Peyer's patch (tissue), 4 donors: ENCODE data around the gene LCP2. TPM values are rescaled to one million over a fixed set of nuclear protein-coding genes. Genes with fewer than 3 reads are reported as not detected.

Source experiments
- DNase-seq, 3 donors: peaks; one replicate each; pipeline ENCODE4 v3.0.0-alpha.2; 2017 to 2019
- H3K27ac ChIP-seq, 4 donors: fragments of 200-600 bp; sonication (generic); one replicate each; pipeline ENCODE4 v1.5.1; 2016 to 2019
- H3K27me3 ChIP-seq, 2 donors: fragments of 200-600 bp; sonication (generic); one replicate each; pipeline ENCODE4 v1.5.1; 2019
- H3K36me3 ChIP-seq, 3 donors: fragments of 200-600 bp; sonication (generic); one replicate each; pipeline ENCODE4 v1.5.1; 2016 to 2019
- H3K4me1 ChIP-seq, 4 donors: fragments of 200-600 bp; sonication (generic); one replicate each; pipeline ENCODE4 v1.5.1; 2016 to 2019
- H3K4me3 ChIP-seq, 4 donors: fragments of 200-600 bp; sonication (generic); 1 replicate in 3 of 4; 2 replicates in 1 of 4; pipeline ENCODE4 v1.5.1; 2016 to 2019; ENCODE audit warnings: mild to moderate bottlenecking in 1 of 4
- H3K9me3 ChIP-seq, 4 donors: fragments of 200-600 bp; sonication (generic); one replicate each; pipeline ENCODE4 v1.5.1; 2016 to 2019; ENCODE audit warnings: mild to moderate bottlenecking in 1 of 4
- POLR2A ChIP-seq, 2 donors: fragments of 450-650 bp; IDR thresholded peaks; one replicate each; pipeline ENCODE4 v1.5.1; 2017; ENCODE audit warnings: antibody characterized with exemption in 2 of 2, mild to moderate bottlenecking in 2 of 2, moderate library complexity in 2 of 2
- total RNA-seq, 4 donors: library from RNA; depleted of rRNA; stranded (reverse); fragments of >200 nt; gene quantifications; one replicate each; pipeline ENCODE4 v1.1.0, GENCODE V29; 2016
- TF ChIP-seq, protein P1 (sequence below), 6 experiments: fragments of 450-650 bp in 4 of 6; fragments of 200-600 bp in 2 of 6; sonication (generic) in 1 of 6; IDR thresholded peaks; one replicate each; pipeline ENCODE4 v1.5.1; 2017 to 2019; ENCODE audit warnings: antibody characterized with exemption in 6 of 6, mild to moderate bottlenecking in 3 of 6, moderate library complexity in 1 of 6

Gene LCP2
- total RNA-seq, 4 donors from 2014 or later = 27.1 to 139 (median 33.9) TPM

GRCh38 chr5:170289764-170290163 lies 7.8 kb downstream of the LCP2 start:
- no peak for DNase-seq
- H3K4me3 ChIP-seq = no peak overlapping the region
- no peaks in the 10 kb centered on the region for H3K27me3 ChIP-seq
- TF ChIP-seq, protein P1, sequence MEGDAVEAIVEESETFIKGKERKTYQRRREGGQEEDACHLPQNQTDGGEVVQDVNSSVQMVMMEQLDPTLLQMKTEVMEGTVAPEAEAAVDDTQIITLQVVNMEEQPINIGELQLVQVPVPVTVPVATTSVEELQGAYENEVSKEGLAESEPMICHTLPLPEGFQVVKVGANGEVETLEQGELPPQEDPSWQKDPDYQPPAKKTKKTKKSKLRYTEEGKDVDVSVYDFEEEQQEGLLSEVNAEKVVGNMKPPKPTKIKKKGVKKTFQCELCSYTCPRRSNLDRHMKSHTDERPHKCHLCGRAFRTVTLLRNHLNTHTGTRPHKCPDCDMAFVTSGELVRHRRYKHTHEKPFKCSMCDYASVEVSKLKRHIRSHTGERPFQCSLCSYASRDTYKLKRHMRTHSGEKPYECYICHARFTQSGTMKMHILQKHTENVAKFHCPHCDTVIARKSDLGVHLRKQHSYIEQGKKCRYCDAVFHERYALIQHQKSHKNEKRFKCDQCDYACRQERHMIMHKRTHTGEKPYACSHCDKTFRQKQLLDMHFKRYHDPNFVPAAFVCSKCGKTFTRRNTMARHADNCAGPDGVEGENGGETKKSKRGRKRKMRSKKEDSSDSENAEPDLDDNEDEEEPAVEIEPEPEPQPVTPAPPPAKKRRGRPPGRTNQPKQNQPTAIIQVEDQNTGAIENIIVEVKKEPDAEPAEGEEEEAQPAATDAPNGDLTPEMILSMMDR (IDR thresholded peaks at IDR 0.05) = no peak
- TF ChIP-seq POLR2A (IDR thresholded peaks at IDR 0.05) = no peak
- no peaks in the 10 kb centered on the region for H3K36me3 ChIP-seq
- H3K27ac ChIP-seq = peak overlapping the region in 3 of 4 donors; percentile 18 to 70 (median 41)
- H3K9me3 ChIP-seq = no peaks in the 10 kb centered on the region
- H3K4me1 ChIP-seq = peaks cover 0 to 12% (median 4%) of the 10 kb centered on the region in 4 donors

GRCh38 chr5:170289121-170289520 lies 8.5 kb downstream of the LCP2 start:
- Histone ChIP-seq H3K4me3 (no peak overlapping the region), H3K4me1 (peaks cover 0 to 12% (median 4%) of the 10 kb centered on the region in 4 donors), H3K27ac (peak overlapping the region; percentile 8 to 71 (median 51)), H3K36me3 (peaks cover 0 to 2% (median 0%) of the 10 kb centered on the region in 3 donors), H3K9me3 (no peaks in the 10 kb centered on the region), H3K27me3 (no peaks in the 10 kb centered on the region)
- no peak for DNase-seq
- TF ChIP-seq, protein P1 (IDR thresholded peaks at IDR 0.05) = no peak
- no peak for TF ChIP-seq POLR2A (IDR thresholded peaks at IDR 0.05)

DNA sequence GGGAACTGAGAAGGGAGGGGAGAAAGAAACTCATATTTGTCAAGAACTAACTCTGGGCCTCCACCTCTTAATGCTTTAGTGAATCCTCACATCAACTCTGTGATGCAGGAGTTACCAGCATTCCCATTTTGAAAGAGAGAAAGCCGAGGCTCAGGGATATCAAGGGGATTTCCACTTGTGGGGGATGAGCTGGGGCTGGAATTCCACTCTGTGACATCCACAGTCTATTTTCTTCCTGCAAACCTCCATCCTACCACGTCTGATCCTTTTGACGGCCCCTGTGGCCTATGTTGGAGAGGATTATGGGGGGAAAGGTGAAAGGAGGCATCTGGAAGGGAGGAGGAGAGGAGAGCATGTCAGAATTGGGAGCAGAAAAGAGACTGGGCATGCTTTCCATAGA lies 9.0 kb downstream of the LCP2 start:
- H3K27me3 ChIP-seq = no peaks in the 10 kb centered on the region
- DNase-seq = no peak
- TF ChIP-seq, protein P1 (IDR thresholded peaks at IDR 0.05) = no peak
- no peak for TF ChIP-seq POLR2A (IDR thresholded peaks at IDR 0.05)
- H3K9me3 ChIP-seq = no peaks in the 10 kb centered on the region
- H3K4me3 ChIP-seq = no peak overlapping the region
- peaks cover 0 to 12% (median 4%) of the 10 kb centered on the region in 4 donors for H3K4me1 ChIP-seq
- H3K36me3 ChIP-seq = peaks cover 0 to 3% (median 0%) of the 10 kb centered on the region in 3 donors
- H3K27ac ChIP-seq = peak overlapping the region in 3 of 4 donors; percentile 32 to 71 (median 70)

DNA sequence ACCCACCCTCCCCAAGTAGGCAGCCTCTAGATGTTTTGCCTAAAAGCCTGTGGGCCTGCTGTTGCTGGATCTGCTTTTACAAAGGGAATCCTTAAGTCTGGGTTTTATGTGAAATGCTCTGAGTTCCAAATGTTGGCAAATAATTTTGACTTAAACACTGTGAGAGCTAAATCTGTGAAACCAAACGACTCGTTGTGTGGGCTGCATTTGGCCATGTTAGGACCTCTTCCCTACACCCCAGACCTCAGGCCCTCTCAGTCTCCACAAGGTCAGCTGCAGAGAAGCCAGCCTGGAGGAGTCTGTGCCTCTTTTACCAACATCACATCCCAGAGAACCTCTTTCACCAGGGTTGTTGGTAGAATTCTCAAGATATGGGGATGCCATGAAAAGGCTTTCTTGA lies 9.4 kb downstream of the LCP2 start:
- Histone ChIP-seq H3K27ac (peak overlapping the region; percentile 26 to 71 (median 65)), H3K4me3 (no peak overlapping the region), H3K4me1 (peaks cover 0 to 12% (median 4%) of the 10 kb centered on the region in 4 donors), H3K9me3 (no peaks in the 10 kb centered on the region), H3K27me3 (no peaks in the 10 kb centered on the region), H3K36me3 (peaks cover 0 to 3% (median 0%) of the 10 kb centered on the region in 3 donors)
- DNase-seq = no peak
- no peak for TF ChIP-seq POLR2A (IDR thresholded peaks at IDR 0.05)
- TF ChIP-seq, protein P1 (IDR thresholded peaks at IDR 0.05) = no peak

GRCh38 chr5:170287532-170287931 lies 10.0 kb downstream of the LCP2 start:
- Histone ChIP-seq H3K4me1 (peaks cover 0 to 12% (median 1%) of the 10 kb centered on the region in 4 donors), H3K27me3 (no peaks in the 10 kb centered on the region), H3K9me3 (no peaks in the 10 kb centered on the region), H3K27ac (peak overlapping the region; percentile 26 to 71 (median 65)), H3K4me3 (no peak overlapping the region), H3K36me3 (peaks cover 0 to 3% (median 0%) of the 10 kb centered on the region in 3 donors)
- peak in 1 of 3 donors; percentile 72 for DNase-seq
- TF ChIP-seq, protein P1 (IDR thresholded peaks at IDR 0.05) = no peak
- no peak for TF ChIP-seq POLR2A (IDR thresholded peaks at IDR 0.05)
